ENCODE data around the gene KRTAP20-2.

KRTAP20-2 gene

GRCh38 chr21:30623362-30623761 is 11.6 kb upstream of the KRTAP20-2 start:
- H3K27me3 ChIP-seq (ENCODE audit: control insufficient read depth, insufficient read depth, low read length) = no peaks in the 10 kb centered on the region
- H3K36me3 ChIP-seq (ENCODE audit: insufficient read depth, low read length) = no peaks in the 10 kb centered on the region
- no peak overlapping the region for H3K4me2 ChIP-seq (ENCODE audit: low read length)
- no peaks in the 10 kb centered on the region for H3K4me1 ChIP-seq (ENCODE audit: control insufficient read depth, insufficient read depth, low read length)
- H3K9ac ChIP-seq (ENCODE audit: low read depth, low read length) = no peak overlapping the region
- H3K4me3 ChIP-seq (ENCODE audit: low read length) = no peak overlapping the region
- H3K9me3 ChIP-seq (replicated peaks; ENCODE audit: low read length) = no peaks in the 10 kb centered on the region

GRCh38 chr21:30625449-30626165 is 9.4 kb upstream of the KRTAP20-2 start:
- no peaks in the 10 kb centered on the region for H3K36me3 ChIP-seq (ENCODE audit: insufficient read depth, low read length)
- no peaks in the 10 kb centered on the region for H3K27me3 ChIP-seq (ENCODE audit: control insufficient read depth, insufficient read depth, low read length)
- H3K4me3 ChIP-seq (ENCODE audit: low read length) = no peak overlapping the region
- no peak overlapping the region for H3K9ac ChIP-seq (ENCODE audit: low read depth, low read length)
- no peaks in the 10 kb centered on the region for H3K9me3 ChIP-seq (replicated peaks; ENCODE audit: low read length)
- H3K4me1 ChIP-seq (ENCODE audit: control insufficient read depth, insufficient read depth, low read length) = no peaks in the 10 kb centered on the region
- H3K4me2 ChIP-seq (ENCODE audit: low read length) = no peak overlapping the region

GRCh38 chr21:30628109-30628508 is 6.9 kb upstream of the KRTAP20-2 start:
- Histone ChIP-seq H3K9ac (ENCODE audit: low read depth, low read length) (no peak overlapping the region), H3K9me3 (replicated peaks; ENCODE audit: low read length) (peaks cover 8% of the 10 kb centered on the region), H3K4me3 (ENCODE audit: low read length) (no peak overlapping the region), H3K4me1 (ENCODE audit: control insufficient read depth, insufficient read depth, low read length) (no peaks in the 10 kb centered on the region), H3K27me3 (ENCODE audit: control insufficient read depth, insufficient read depth, low read length) (no peaks in the 10 kb centered on the region), H3K4me2 (ENCODE audit: low read length) (no peak overlapping the region), H3K36me3 (ENCODE audit: insufficient read depth, low read length) (no peaks in the 10 kb centered on the region)

- Histone ChIP-seq H3K9me3 (replicated peaks; ENCODE audit: low read length) (peaks cover 8% of the 10 kb centered on the region), H3K4me2 (ENCODE audit: low read length) (no peak overlapping the region), H3K36me3 (ENCODE audit: insufficient read depth, low read length) (no peaks in the 10 kb centered on the region), H3K4me1 (ENCODE audit: control insufficient read depth, insufficient read depth, low read length) (no peaks in the 10 kb centered on the region), H3K9ac (ENCODE audit: low read depth, low read length) (no peak overlapping the region), H3K4me3 (ENCODE audit: low read length) (no peak overlapping the region), H3K27me3 (ENCODE audit: control insufficient read depth, insufficient read depth, low read length) (no peaks in the 10 kb centered on the region)
Measured at GRCh38 chr21:30629200-30629599, 5.8 kb upstream of the KRTAP20-2 start.

- no peak overlapping the region for H3K4me2 ChIP-seq (ENCODE audit: low read length)
- H3K9ac ChIP-seq (ENCODE audit: low read depth, low read length) = no peak overlapping the region
- H3K9me3 ChIP-seq (replicated peaks; ENCODE audit: low read length) = peaks cover 4% of the 10 kb centered on the region
- H3K27me3 ChIP-seq (ENCODE audit: control insufficient read depth, insufficient read depth, low read length) = no peaks in the 10 kb centered on the region
- H3K36me3 ChIP-seq (ENCODE audit: insufficient read depth, low read length) = no peaks in the 10 kb centered on the region
- no peaks in the 10 kb centered on the region for H3K4me1 ChIP-seq (ENCODE audit: control insufficient read depth, insufficient read depth, low read length)
- H3K4me3 ChIP-seq (ENCODE audit: low read length) = no peak overlapping the region
Measured at GRCh38 chr21:30638686-30639085, 3.7 kb downstream of the KRTAP20-2 start.

GRCh38 chr21:30642564-30642963 is 7.6 kb downstream of the KRTAP20-2 start, which contains the start of gene KRTAP20-3:
TSS of gene KRTAP20-3 (plus strand) at chr21:30642864.
- Histone ChIP-seq H3K9me3 (replicated peaks; ENCODE audit: low read length) (peaks cover 3% of the 10 kb centered on the region), H3K9ac (ENCODE audit: low read depth, low read length) (no peak within 1 kb of the TSS)

GRCh38 chr21:30646904-30647414 is 12.0 kb downstream of the KRTAP20-2 start:
- H3K36me3 ChIP-seq (ENCODE audit: insufficient read depth, low read length) = no peaks in the 10 kb centered on the region
- H3K4me2 ChIP-seq (ENCODE audit: low read length) = no peak overlapping the region
- no peaks in the 10 kb centered on the region for H3K27me3 ChIP-seq (ENCODE audit: control insufficient read depth, insufficient read depth, low read length)
- H3K4me1 ChIP-seq (ENCODE audit: control insufficient read depth, insufficient read depth, low read length) = no peaks in the 10 kb centered on the region
- no peak overlapping the region for H3K4me3 ChIP-seq (ENCODE audit: low read length)
- peaks cover 6% of the 10 kb centered on the region for H3K9me3 ChIP-seq (replicated peaks; ENCODE audit: low read length)
- H3K9ac ChIP-seq (ENCODE audit: low read depth, low read length) = no peak overlapping the region

More at GRCh38 chr21:30642564-30642963, 7.6 kb downstream of the KRTAP20-2 start, which contains the start of gene KRTAP20-3:
- Histone ChIP-seq H3K4me3 (ENCODE audit: low read length) (no peak within 1 kb of the TSS), H3K4me2 (ENCODE audit: low read length) (no peak within 1 kb of the TSS), H3K4me1 (ENCODE audit: control insufficient read depth, insufficient read depth, low read length) (no peaks in the 10 kb centered on the region), H3K36me3 (ENCODE audit: insufficient read depth, low read length) (no peaks in the 10 kb centered on the region), H3K27me3 (ENCODE audit: control insufficient read depth, insufficient read depth, low read length) (no peaks in the 10 kb centered on the region)

GRCh38 chr21:30652891-30653290 is 17.9 kb downstream of the KRTAP20-2 start:
- H3K9me3 ChIP-seq (replicated peaks; ENCODE audit: low read length) = peaks cover 6% of the 10 kb centered on the region
- H3K36me3 ChIP-seq (ENCODE audit: insufficient read depth, low read length) = no peaks in the 10 kb centered on the region
- H3K4me3 ChIP-seq (ENCODE audit: low read length) = no peak overlapping the region
- no peak overlapping the region for H3K4me2 ChIP-seq (ENCODE audit: low read length)
- no peak overlapping the region for H3K9ac ChIP-seq (ENCODE audit: low read depth, low read length)
- H3K27me3 ChIP-seq (ENCODE audit: control insufficient read depth, insufficient read depth, low read length) = no peaks in the 10 kb centered on the region
- no peaks in the 10 kb centered on the region for H3K4me1 ChIP-seq (ENCODE audit: control insufficient read depth, insufficient read depth, low read length)

- Histone ChIP-seq H3K36me3 (ENCODE audit: insufficient read depth, low read length) (no peaks in the 10 kb centered on the region), H3K9ac (ENCODE audit: low read depth, low read length) (no peak overlapping the region), H3K4me3 (ENCODE audit: low read length) (no peak overlapping the region), H3K4me2 (ENCODE audit: low read length) (no peak overlapping the region), H3K9me3 (replicated peaks; ENCODE audit: low read length) (peaks cover 7% of the 10 kb centered on the region), H3K27me3 (ENCODE audit: control insufficient read depth, insufficient read depth, low read length) (no peaks in the 10 kb centered on the region), H3K4me1 (ENCODE audit: control insufficient read depth, insufficient read depth, low read length) (no peaks in the 10 kb centered on the region)
Measured at GRCh38 chr21:30668776-30669175, 33.8 kb downstream of the KRTAP20-2 start.

GRCh38 chr21:30672985-30673650 is 38.1 kb downstream of the KRTAP20-2 start:
- Histone ChIP-seq H3K9me3 (replicated peaks; ENCODE audit: low read length) (peaks cover 11% of the 10 kb centered on the region), H3K36me3 (ENCODE audit: insufficient read depth, low read length) (no peaks in the 10 kb centered on the region), H3K9ac (ENCODE audit: low read depth, low read length) (no peak overlapping the region), H3K4me2 (ENCODE audit: low read length) (no peak overlapping the region), H3K4me1 (ENCODE audit: control insufficient read depth, insufficient read depth, low read length) (no peaks in the 10 kb centered on the region), H3K27me3 (ENCODE audit: control insufficient read depth, insufficient read depth, low read length) (no peaks in the 10 kb centered on the region), H3K4me3 (ENCODE audit: low read length) (no peak overlapping the region)

GRCh38 chr21:30674312-30674711 is 39.3 kb downstream of the KRTAP20-2 start:
- no peaks in the 10 kb centered on the region for H3K4me1 ChIP-seq (ENCODE audit: control insufficient read depth, insufficient read depth, low read length)
- H3K4me3 ChIP-seq (ENCODE audit: low read length) = no peak overlapping the region
- no peak overlapping the region for H3K4me2 ChIP-seq (ENCODE audit: low read length)
- peaks cover 11% of the 10 kb centered on the region for H3K9me3 ChIP-seq (replicated peaks; ENCODE audit: low read length)
- no peaks in the 10 kb centered on the region for H3K27me3 ChIP-seq (ENCODE audit: control insufficient read depth, insufficient read depth, low read length)
- H3K36me3 ChIP-seq (ENCODE audit: insufficient read depth, low read length) = no peaks in the 10 kb centered on the region
- no peak overlapping the region for H3K9ac ChIP-seq (ENCODE audit: low read depth, low read length)
